GM03348 (cell line): ENCODE data around the gene MSANTD1.

Experiments used
- DNase-seq: peaks from one replicate; pipeline ENCODE4 v3.0.0; 2012; ENCODE audit warnings: low spot score

Gene MSANTD1

DNA sequence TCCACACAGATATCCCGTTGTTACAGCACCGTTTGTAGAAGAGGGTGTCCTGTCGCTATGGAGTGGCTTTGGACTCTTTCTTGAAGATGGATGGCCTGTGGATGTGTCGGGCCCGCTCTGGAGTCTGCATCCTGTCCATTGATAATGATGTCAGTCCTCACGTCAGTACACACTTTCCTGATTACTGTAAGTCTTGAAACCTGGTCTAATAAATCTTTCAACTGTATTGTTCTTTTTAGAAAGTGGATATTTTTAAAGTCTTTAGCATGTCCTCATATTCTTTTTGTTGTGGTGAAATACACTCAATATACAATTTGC, 14.9 kb downstream of the MSANTD1 start:
- no peak for DNase-seq

DNA sequence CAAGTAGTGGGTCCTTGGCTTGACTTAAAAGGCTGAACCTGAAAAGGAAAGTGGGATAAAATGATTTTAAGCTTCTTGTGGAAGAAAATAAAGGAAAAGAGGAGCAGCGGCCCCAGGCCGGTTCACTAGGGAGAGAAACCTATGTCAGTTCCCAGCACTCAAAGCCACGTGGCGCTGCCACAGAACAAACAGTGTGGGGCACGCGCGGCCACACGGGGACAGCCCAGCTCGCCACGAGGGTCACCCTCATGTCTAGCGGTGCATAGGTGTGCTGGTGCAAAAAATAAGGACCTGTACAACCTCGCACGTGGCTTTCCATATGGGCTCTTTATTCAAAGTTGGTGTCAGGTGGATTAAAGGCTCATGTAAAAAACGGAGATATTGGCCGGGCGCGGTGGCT, 17.1 kb downstream of the MSANTD1 start:
- no peak for DNase-seq

GRCh38 chr4:3267576-3268394, 18.8 kb downstream of the MSANTD1 start:
- DNase-seq, result no peak

DNA sequence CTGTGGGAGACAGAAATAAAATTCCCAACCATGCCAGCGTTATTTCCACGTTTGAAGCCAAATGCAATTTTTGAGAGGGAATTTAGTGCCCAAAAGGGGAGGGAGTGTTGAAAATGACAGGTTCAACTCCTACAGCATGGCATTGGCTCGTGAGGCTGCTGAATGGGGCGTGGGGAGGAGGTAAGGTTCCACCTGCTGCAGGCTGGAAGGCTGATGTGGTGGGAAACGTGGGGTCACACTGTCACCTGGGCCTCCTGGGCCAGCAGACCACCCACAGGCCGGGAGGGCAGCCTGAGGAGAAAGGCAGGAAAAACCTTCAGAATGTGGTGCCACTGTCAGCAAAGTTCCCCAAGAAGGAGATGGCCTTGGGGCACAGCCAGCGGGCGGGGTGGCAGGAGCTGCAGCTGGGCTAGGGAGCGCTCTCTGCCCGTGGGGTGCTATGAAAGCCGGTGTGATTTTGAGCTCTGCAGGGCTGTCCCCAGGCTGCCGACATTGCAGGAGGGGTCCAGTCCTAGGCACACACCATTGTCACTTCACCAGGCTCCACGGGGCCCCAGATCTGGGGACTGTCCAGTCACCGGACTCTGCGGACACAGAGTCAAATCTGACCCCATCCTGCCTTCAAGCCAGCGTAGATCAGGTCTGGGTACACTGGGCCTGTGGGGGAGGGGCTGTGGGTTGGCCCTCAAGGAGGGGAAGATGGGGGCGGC, 19.6 kb downstream of the MSANTD1 start:
- no peak for DNase-seq

- DNase-seq, result no peak
Measured at GRCh38 chr4:3269105-3269927, 20.4 kb downstream of the MSANTD1 start.

DNA sequence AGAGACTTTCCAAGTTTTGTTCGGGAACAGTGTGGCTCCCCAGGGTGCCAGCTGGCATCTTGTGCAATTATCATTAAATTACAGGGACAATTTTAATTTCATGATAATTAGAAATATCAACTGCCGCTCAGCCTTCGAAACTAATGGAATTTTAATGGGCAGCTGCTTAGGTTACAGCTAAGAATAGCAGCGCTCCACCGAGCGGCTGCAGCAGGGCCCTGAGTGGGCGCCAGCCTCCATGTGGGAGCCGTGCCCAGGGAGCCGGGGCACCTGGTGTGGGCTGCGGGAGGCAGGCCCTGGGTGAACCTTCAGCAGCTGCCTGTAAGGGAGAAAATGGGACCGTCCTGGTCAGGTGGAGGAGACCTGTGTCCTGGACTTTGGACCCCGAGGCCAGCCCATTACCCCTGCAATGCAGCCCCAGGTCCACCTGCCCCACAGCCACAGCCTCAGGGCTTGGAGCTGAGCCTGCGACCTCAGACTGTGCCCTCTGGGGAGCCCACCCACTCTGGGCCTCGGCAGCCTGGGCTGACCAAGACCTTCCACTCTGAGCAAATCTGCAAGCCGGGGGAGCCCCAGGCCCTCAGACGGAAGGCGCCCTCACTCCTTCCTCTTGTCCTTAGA, 21.1 kb downstream of the MSANTD1 start:
- DNase-seq, result no peak

DNA sequence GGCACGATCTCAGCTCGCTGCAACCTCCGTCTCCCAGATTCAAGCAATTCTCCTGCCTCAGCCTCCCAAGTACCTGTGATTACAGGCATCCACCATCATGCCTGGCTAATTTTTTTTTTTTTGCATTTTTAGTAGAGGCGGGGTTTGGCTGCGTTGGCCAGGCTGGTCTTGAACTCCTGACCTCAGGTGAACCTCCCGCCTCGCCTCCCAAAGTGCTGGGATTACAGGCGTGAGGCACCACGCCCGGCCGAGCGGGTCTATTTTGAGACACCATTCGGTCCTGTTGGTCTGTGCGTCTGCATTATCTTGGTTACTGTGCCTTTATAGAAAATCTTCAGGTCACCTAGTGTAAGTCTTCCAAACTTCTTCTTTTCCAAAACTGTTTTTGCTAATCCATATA, 22.2 kb downstream of the MSANTD1 start:
- DNase-seq, result no peak

- DNase-seq, result no peak
Measured at GRCh38 chr4:3276986-3277385, 28.0 kb downstream of the MSANTD1 start.

GRCh38 chr4:3280466-3280865, 31.5 kb downstream of the MSANTD1 start:
- DNase-seq, result no peak

- DNase-seq, result no peak
Measured at GRCh38 chr4:3283483-3283882, 34.5 kb downstream of the MSANTD1 start.

DNA sequence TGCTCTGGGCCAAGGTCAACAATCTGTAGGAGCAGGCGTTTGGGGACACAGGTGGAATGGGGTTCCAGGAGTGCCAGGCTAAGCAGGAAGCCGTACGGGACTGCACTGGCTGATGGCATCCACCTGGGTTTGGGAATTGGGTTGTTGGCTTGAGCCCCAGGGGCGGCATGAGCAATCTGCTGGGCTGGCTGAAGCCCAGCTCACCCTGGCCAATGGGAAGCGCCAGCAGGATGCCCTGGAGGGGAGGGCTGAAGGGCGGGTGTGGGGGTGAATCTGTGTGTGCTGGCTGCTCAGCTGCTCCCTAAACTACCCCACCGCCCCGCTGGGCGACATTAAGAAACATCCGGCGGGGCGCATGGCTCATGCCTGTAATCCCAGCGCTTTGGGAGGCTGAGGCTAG, 35.0 kb downstream of the MSANTD1 start:
- DNase-seq, result no peak

GRCh38 chr4:3284734-3285557, 36.0 kb downstream of the MSANTD1 start:
- no peak for DNase-seq

DNA sequence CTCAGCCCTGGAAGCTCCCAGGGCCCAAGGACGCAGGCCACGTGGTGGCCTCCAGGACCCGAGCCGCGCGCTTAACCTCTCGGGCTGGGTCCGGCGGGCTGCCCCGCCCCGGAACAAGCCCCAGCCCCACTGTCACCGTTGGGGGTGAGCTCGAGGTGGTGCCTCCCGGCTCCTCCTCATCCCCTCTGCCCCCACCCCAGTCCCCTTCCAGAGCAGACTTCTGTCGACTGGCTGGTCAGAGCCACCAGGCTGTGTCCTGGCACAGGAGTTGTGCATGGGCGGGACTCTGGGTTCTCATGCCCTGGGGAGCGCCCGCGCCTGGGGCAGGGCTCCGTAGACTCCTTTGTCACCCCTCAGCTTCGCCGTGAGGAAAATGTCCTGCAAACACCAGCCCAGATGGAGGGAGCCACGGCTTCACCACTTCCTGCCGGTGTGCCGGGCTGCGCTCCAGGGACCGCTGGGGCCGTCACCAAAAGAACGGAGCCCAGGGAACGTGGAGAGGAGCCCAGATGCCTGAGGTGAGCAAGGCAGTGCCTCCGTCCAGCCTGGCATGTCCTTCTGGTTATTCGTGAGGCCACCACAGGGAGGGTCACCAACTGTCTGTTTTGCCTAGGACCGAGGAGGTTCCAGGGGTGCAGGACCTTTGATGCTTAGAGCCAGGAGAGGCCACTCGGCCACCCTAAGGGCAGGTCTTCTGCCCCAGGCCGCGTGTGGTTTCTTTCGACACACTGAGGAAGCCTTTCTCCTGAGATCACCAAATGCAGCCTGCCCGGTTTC, 36.8 kb downstream of the MSANTD1 start:
- DNase-seq, result peak; percentile 79

GRCh38 chr4:3286335-3287175, 37.6 kb downstream of the MSANTD1 start:
- DNase-seq, result no peak

GRCh38 chr4:3287271-3287971, 38.5 kb downstream of the MSANTD1 start:
- no peak for DNase-seq

- DNase-seq, result no peak
Measured at GRCh38 chr4:3287972-3288570, 39.1 kb downstream of the MSANTD1 start.

DNA sequence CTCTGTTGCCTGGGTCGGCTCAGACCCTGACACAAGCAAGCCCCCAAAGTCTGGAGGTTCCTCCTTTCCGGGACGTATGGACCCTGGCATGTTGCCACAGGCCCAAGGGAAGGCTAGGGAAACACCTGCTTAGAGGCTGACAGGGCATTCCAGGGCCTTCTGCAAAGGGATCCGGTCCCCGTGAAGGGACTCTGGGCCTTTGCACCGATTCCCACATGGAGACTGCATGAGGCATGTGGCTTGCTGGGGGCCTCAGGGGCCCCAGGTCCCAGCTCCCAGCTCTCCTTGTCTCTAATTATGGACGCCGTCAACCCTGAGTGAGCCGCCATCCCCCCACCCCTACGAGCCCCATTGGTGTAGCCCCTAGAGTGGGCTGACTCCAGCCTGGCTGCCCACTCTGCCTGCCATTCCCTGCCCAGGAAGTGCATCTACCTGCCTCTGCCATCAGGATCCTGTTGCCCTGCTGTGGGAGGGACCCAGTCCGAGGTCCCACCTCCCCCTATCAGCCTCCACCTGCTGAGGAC, 39.7 kb downstream of the MSANTD1 start:
- DNase-seq, result no peak

GRCh38 chr4:3290476-3290875, 41.5 kb downstream of the MSANTD1 start:
- DNase-seq, result no peak
